GM23248 (cell line): ENCODE results near the gene SCAP.

Source experiments
- EZH2 ChIP-seq: fragments of 200-600 bp; sonication (generic); IDR thresholded peaks from 2 replicates; pipeline ENCODE4 v1.6.1; 2018; ENCODE audit warnings: antibody characterized with exemption, mild to moderate bottlenecking; ENCODE audit not compliant: insufficient read depth, poor library complexity, severe bottlenecking
- EZH2phosphoT487 ChIP-seq: fragments of 200-600 bp; sonication (generic); IDR thresholded peaks from 2 replicates; pipeline ENCODE4 v1.6.1; 2018; ENCODE audit warnings: antibody characterized with exemption, moderate library complexity, mild to moderate bottlenecking, low read depth; ENCODE audit not compliant: insufficient read depth

DNA sequence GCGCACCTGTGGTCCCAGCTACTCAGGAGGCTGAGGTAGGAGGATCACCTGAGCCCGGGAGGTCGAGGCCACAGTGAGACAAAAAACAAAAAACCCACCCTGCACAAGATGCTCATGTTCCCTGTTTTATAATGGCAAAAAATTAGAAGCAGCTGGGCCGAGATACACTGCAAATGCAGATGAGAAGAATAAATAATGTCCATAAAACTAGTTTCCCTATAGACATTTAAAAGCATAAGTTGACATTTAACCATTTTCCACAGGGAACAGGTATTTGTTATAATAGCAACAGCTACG is 537 bp upstream of the SCAP start:
- no peak for TF ChIP-seq EZH2
- no peak for TF ChIP-seq EZH2phosphoT487
